A549 (cell line): Measurements from ENCODE around the gene NT5C2.

Experiments
- CTCF ChIP-seq: fragments of >200 bp; sonication (Bioruptor Twin); formaldehyde crosslinking; IDR thresholded peaks from 3 replicates; pipeline ENCODE4 v1.5.1; 2016
- E2F6 ChIP-seq: IDR thresholded peaks from 2 replicates; pipeline ENCODE4 v1.6.1; 2012; ENCODE audit warnings: low read depth, borderline replicate concordance
- EP300 ChIP-seq, 2 experiments: fragments of >200 bp; sonication (Bioruptor Twin); formaldehyde crosslinking; IDR thresholded peaks; 2 replicates in 1 of 2; 3 replicates in 1 of 2; pipeline ENCODE4 v1.6.1; 2016 to 2017
- TP53 ChIP-seq: fragments of 250-450 bp; sonication (Bioruptor Pico); IDR thresholded peaks from 2 replicates; pipeline ENCODE4 v1.5.0; 2021; ENCODE audit warnings: mild to moderate bottlenecking, moderate library complexity

- no peak for TF ChIP-seq CTCF
- no peak for TF ChIP-seq EP300 (IDR thresholded peaks at IDR 0.05)
- no peak for TF ChIP-seq TP53 (CRISPR knock-in tag)
- no peak for TF ChIP-seq E2F6
These were observed 39.5 kb downstream of the NT5C2 start for GRCh38 chr10:103153302-103154197.
